Omental fat pad (tissue), 4 donors: ENCODE measurements around the gene TAF5L. TPM values are rescaled to one million over a fixed set of nuclear protein-coding genes. Genes with fewer than 3 reads are reported as not detected.
"Not testable (repeated sequence)": the region's sequence is repeated elsewhere in the genome, so short reads cannot be mapped to it uniquely, and the experiment has no call there.

Experiments
- ATAC-seq: fragments of 150-250 bp; one replicate; pipeline ENCODE4 v1.9.1; 2016; ENCODE audit warnings: mild to moderate bottlenecking, moderate library complexity; ENCODE audit not compliant: low FRiP score
- DNase-seq: peaks from one replicate; pipeline ENCODE4 v3.0.0-alpha.2; 2019; ENCODE audit warnings: low spot score
- total RNA-seq, 4 donors: library from RNA; depleted of rRNA; stranded (reverse); fragments of >200 nt; gene quantifications; one replicate each; pipeline ENCODE4 v1.1.0, GENCODE V29; 2016
- TF ChIP-seq, protein P1 (sequence below), 3 donors: fragments of 450-650 bp; IDR thresholded peaks; one replicate each; pipeline ENCODE4 v1.5.1; 2016 to 2017; ENCODE audit warnings: antibody characterized with exemption in 3 of 3, mild to moderate bottlenecking in 3 of 3, moderate library complexity in 2 of 3

Gene TAF5L
- total RNA-seq, 4 donors from 2014 or later, result 18.6 to 27.4 (median 20.5) TPM

DNA sequence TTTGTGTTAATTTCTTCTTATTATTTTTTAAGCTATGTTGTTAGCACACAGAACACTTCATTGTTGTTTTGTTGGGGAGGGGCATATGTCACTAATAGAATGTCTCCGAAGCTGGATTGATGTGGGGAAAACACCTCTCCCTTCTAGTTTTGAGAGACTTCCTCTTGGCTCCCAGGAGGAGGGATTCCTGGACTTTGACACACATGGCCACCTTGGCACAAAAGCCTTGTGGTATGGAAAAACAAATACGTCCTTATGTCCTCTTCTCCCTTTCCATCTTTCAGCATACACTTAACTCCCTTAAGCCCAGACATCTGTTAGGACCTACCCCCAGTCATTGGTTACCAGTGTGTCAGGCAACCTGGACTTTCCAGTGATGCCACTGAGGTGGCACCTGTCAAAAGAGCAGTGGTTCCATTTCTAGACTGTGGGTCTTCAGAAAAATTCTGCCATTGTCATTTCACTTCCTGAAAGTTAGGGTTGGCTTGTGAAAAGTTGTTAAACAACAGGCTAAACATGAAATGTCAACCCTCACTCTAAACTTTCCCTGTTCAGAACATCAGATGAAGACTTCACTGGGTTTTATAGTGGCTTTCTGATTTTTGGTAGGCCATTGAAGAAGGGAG, 54.9 kb downstream of the TAF5L start:
- TF ChIP-seq, protein P1, sequence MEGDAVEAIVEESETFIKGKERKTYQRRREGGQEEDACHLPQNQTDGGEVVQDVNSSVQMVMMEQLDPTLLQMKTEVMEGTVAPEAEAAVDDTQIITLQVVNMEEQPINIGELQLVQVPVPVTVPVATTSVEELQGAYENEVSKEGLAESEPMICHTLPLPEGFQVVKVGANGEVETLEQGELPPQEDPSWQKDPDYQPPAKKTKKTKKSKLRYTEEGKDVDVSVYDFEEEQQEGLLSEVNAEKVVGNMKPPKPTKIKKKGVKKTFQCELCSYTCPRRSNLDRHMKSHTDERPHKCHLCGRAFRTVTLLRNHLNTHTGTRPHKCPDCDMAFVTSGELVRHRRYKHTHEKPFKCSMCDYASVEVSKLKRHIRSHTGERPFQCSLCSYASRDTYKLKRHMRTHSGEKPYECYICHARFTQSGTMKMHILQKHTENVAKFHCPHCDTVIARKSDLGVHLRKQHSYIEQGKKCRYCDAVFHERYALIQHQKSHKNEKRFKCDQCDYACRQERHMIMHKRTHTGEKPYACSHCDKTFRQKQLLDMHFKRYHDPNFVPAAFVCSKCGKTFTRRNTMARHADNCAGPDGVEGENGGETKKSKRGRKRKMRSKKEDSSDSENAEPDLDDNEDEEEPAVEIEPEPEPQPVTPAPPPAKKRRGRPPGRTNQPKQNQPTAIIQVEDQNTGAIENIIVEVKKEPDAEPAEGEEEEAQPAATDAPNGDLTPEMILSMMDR (IDR thresholded peaks at IDR 0.05), result no peak
- no peak for DNase-seq
- no peak for ATAC-seq

DNA sequence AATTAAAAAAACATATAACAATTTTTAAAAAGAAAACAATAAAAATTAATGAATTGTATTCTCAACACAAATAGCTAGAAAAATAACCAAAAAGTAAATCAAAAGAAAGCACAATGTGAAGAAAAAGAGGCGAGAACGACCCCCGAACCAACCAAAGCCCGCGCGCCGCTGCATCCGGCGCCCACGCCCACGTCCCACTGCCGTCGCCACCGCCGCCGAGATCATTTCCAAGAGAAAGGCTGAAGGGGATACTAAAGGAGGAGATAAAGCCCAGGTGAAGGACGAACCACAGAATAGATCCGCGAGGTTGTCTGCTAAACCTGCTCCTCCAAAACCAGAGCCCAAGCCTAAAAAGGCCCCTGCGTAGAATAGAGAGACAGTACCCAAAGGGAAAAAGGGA, 55.6 kb downstream of the TAF5L start:
- TF ChIP-seq, protein P1 (IDR thresholded peaks at IDR 0.05), result no peak
- no peak for ATAC-seq
- no peak for DNase-seq

DNA sequence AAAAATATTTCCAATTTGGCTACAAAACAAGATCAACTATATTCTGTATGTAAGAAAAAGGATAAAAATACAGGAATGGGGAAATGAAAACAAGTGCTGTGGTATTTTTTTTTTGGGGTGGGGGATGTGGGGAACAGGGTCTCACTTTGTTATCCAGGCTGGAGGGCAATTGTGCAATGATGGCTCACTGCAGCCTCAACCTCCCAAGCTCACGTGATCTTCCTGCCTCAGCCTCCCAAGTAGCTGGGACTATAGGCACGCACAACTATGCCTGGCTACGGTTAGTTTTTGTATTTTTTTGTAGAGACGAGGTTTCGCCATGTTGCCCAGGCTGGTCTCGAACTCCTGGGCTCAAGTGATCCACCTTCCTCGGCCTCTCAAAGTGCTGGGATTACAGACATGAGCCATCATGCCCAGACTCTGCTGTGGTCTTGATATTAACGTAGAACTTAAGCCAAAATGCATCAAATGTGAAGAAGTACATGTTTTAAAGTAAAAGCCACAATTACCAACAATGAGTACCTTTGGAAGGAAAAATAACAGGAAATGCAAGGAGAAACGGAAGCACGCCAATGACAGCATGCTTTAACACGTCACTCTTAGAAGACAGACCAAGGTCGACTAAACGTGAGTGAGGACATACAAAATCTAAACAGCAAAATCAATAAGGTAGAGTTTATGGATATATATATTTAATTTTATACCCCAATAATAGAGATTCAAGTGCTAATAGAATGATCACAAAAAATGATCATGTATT, 58.6 kb downstream of the TAF5L start:
- ATAC-seq (no peak), DNase-seq (no peak)
- TF ChIP-seq, protein P1 (IDR thresholded peaks at IDR 0.05), result no peak

DNA sequence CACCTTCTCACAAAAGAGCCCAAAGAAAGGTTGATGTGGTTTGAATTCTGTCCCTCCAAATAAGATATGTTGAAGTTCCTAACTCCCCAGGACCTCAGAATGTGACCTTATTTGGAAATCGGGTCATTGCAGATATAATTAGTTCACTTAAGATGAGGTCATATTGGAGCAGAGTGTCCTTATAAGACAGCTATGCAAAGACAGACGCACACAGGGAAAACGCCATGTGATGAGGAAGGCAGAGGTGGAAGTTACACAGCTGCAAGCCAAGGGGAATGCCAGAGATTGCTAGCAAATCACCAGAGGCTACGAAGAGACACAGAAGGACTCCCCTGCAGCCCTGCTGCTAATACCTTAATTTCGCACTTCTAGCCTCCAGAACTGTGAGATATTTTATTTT, 62.2 kb downstream of the TAF5L start:
- TF ChIP-seq, protein P1 (IDR thresholded peaks at IDR 0.05), result no peak
- no peak for DNase-seq
- no peak for ATAC-seq

DNA sequence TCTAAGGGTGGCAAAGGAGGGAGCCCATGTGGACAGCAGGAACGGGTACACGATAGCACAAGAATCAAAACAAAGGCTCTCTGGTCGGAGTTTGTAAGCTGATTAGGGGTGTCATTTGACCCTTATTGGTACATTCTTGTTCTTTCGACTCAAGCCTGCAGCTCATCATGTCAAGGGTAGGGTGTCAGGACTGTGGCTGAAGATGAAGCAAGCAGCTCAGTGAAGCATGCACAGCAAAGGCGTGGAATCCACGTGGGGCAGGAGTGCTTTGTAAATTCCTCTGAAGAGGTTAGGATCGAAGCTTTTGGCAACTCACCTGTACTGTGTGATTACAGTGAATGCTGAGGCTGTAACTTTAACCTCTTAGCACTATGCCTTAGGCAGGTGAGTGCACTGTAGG, 62.7 kb downstream of the TAF5L start:
- DNase-seq, result no peak
- no peak for ATAC-seq
- TF ChIP-seq, protein P1 (IDR thresholded peaks at IDR 0.05), result no peak

DNA sequence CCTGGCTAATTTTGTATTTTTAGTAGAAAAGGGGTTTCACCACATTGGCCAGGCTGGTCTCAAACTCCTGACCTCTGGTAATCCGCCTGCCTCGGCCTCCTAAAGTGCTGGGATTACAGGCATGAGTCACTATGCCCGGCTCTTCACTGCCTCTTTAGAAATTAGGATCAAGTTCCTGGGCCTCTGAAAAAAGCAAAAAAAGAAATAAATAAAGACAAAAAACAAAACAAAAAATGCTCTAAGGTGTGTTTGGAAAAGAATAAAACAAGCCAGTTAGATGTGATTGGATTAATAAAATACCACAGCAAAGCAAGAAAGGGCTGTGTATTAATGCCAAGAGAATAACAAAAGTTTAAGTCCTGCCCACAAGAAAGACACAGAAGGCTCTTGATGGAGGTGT, 63.2 kb downstream of the TAF5L start:
- DNase-seq, result no peak
- TF ChIP-seq, protein P1 (IDR thresholded peaks at IDR 0.05), result no peak
- no peak for ATAC-seq

DNA sequence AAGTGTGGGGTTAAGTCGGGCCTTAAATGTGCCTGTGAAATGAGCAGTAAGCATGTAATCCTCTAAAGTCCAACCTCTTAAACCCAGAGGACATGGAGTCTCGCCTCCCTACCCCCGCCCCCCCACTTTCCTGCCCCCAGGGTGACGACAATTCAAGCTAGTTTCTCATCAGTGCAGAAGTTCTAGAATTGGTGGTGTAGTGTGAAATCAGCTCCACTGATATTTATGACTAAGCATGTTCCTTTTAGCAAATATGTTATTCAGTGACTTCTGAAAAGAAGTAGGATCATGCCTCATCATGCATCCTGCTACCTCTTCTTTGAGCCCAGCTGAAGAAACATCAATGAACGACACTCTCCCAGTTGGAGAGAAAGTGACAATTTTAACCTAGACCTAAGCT, 64.8 kb downstream of the TAF5L start:
- no peak for DNase-seq
- no peak for ATAC-seq
- TF ChIP-seq, protein P1 (IDR thresholded peaks at IDR 0.05), result no peak

DNA sequence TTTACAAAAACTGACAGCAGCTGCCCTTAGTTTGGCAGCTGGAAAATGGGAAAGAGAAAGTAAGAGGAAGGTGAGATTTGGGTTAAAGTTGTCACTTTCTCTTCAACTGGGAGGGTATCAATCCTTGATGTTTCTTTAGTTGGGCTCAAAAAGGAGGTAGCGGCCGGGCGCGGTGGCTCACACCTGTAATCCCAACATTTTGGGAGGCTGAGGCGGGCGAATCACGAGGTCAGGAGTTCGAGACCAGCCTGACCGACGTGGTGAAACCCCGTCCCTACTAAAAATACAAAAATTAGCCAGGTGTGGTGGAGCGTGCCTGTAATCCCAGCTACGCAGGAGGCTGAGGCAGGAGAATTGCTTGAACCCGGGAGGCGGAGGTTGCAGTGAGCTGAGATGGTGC, 65.8 kb downstream of the TAF5L start:
- ATAC-seq, DNase-seq: not testable (repeated sequence)

DNA sequence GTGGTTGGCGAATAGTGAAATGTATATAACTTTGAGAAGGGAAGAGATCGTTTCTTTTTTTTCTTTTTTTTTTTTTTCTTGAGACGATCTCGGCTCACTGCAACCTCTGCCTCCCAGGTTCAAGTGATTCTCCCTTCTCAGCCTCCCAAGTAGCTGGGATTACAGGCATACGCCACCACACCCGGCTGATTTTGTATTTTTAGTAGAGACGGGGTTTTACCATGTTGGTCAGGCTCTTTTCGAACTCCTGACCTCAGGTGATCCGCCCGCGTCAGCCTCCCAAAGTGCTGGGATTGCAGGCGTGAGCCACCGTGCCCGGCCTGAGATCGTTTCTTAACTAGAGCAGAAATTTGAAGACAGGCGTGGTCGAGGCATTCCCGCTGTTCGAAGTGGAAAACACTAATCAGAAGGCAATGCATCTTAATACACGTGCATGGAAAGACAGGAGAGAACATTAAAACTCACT, 66.6 kb downstream of the TAF5L start:
- DNase-seq, ATAC-seq: not testable (repeated sequence)
